ENCODE results near the gene PEA15.

DNA sequence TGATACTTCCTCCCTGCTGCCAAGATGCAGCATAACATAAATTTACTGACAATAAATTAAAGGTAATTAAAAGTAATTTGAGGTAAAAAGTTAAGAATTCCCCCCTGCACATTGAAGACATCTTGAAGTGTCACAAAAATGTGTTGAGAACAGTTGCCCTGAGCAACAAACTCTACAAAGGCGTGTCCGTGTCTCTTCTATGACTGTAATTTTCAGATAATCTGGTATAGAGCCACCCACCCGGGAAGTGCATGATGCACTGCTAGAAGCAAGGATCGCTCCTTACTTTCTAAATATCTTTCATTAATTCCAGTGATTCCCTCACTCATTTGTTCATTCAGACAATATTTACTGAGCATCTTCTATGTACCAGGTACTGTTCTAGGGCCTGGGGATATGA lies 25.8 kb upstream of the PEA15 start:
- TF ChIP-seq, protein P1, sequence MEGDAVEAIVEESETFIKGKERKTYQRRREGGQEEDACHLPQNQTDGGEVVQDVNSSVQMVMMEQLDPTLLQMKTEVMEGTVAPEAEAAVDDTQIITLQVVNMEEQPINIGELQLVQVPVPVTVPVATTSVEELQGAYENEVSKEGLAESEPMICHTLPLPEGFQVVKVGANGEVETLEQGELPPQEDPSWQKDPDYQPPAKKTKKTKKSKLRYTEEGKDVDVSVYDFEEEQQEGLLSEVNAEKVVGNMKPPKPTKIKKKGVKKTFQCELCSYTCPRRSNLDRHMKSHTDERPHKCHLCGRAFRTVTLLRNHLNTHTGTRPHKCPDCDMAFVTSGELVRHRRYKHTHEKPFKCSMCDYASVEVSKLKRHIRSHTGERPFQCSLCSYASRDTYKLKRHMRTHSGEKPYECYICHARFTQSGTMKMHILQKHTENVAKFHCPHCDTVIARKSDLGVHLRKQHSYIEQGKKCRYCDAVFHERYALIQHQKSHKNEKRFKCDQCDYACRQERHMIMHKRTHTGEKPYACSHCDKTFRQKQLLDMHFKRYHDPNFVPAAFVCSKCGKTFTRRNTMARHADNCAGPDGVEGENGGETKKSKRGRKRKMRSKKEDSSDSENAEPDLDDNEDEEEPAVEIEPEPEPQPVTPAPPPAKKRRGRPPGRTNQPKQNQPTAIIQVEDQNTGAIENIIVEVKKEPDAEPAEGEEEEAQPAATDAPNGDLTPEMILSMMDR (IDR thresholded peaks at IDR 0.05) = no peak
- TF ChIP-seq EZH2phosphoT487 (IDR thresholded peaks at IDR 0.05) (no peak), EZH2 (IDR thresholded peaks at IDR 0.05) (no peak)
